Measurements from ENCODE around the gene PGAP3.

GRCh38 chr17:39683295-39683939, 4.4 kb downstream of the PGAP3 start:
- TF ChIP-seq POLR2A (IDR thresholded peaks at IDR 0.05) = no peak
- TF ChIP-seq, protein P1, sequence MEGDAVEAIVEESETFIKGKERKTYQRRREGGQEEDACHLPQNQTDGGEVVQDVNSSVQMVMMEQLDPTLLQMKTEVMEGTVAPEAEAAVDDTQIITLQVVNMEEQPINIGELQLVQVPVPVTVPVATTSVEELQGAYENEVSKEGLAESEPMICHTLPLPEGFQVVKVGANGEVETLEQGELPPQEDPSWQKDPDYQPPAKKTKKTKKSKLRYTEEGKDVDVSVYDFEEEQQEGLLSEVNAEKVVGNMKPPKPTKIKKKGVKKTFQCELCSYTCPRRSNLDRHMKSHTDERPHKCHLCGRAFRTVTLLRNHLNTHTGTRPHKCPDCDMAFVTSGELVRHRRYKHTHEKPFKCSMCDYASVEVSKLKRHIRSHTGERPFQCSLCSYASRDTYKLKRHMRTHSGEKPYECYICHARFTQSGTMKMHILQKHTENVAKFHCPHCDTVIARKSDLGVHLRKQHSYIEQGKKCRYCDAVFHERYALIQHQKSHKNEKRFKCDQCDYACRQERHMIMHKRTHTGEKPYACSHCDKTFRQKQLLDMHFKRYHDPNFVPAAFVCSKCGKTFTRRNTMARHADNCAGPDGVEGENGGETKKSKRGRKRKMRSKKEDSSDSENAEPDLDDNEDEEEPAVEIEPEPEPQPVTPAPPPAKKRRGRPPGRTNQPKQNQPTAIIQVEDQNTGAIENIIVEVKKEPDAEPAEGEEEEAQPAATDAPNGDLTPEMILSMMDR (IDR thresholded peaks at IDR 0.05) = no peak
